Prostate gland (tissue), 2 donors: ENCODE results near the gene GALNT5.

ENCODE experiments used
- CTCF ChIP-seq, 4 experiments: fragments of 200-600 bp in 2 of 4; fragments of 450-650 bp in 2 of 4; sonication (generic) in 2 of 4; IDR thresholded peaks; 1 replicate in 3 of 4; 2 replicates in 1 of 4; pipeline ENCODE4 v1.5.1; 2016 to 2019; ENCODE audit warnings: antibody characterized with exemption in 4 of 4, mild to moderate bottlenecking in 2 of 4, moderate library complexity in 2 of 4
- POLR2A ChIP-seq: fragments of 450-650 bp; IDR thresholded peaks from one replicate; pipeline ENCODE4 v1.6.1; 2016; ENCODE audit warnings: antibody characterized with exemption, mild to moderate bottlenecking

GRCh38 chr2:157256626-157257025 lies 879 bp upstream of the GALNT5 start:
- no peak for TF ChIP-seq CTCF (IDR thresholded peaks at IDR 0.05)
- no peak for TF ChIP-seq POLR2A
